WERI-Rb-1 (cell line): ENCODE measurements around the gene ANXA7.

Source experiments
- DNase-seq: peaks from one replicate; pipeline ENCODE4 v3.0.0-alpha.2; 2020
- H3K27ac ChIP-seq: fragments of 250-450 bp; sonication (Bioruptor Pico); 2 replicates; pipeline ENCODE4 v1.5.1; 2020; ENCODE audit warnings: mild to moderate bottlenecking, moderate library complexity
- H3K27me3 ChIP-seq: fragments of 250-450 bp; sonication (Bioruptor Pico); 2 replicates; pipeline ENCODE4 v1.5.1; 2021; ENCODE audit warnings: mild to moderate bottlenecking, low read depth, moderate library complexity; ENCODE audit not compliant: insufficient read depth, severe bottlenecking
- H3K36me3 ChIP-seq: fragments of 250-450 bp; sonication (Bioruptor Pico); 2 replicates; pipeline ENCODE4 v1.5.1; 2020; ENCODE audit warnings: mild to moderate bottlenecking, moderate library complexity
- H3K4me3 ChIP-seq: 2 replicates; pipeline ENCODE4 v1.5.1; 2011; ENCODE audit warnings: low read depth, mild to moderate bottlenecking, control low read depth, low read length
- H3K9me3 ChIP-seq: fragments of 250-450 bp; sonication (Bioruptor Pico); 2 replicates; pipeline ENCODE4 v1.5.1; 2021; ENCODE audit warnings: mild to moderate bottlenecking, moderate library complexity; ENCODE audit not compliant: severe bottlenecking
- CTCF ChIP-seq: IDR thresholded peaks from 2 replicates; pipeline ENCODE4 v1.5.1; 2011; ENCODE audit warnings: low read depth, mild to moderate bottlenecking, control low read depth, inconsistent platforms, low read length

Gene ANXA7

GRCh38 chr10:73407495-73407894 lies 6.4 kb downstream of the ANXA7 start:
- Histone ChIP-seq H3K9me3 (no peaks in the 10 kb centered on the region), H3K27me3 (no peaks in the 10 kb centered on the region), H3K36me3 (peaks cover 13% of the 10 kb centered on the region), H3K27ac (no peak overlapping the region), H3K4me3 (no peak overlapping the region)
- no peak for DNase-seq
- TF ChIP-seq CTCF, result no peak

GRCh38 chr10:73406846-73407245 lies 7.0 kb downstream of the ANXA7 start:
- Histone ChIP-seq H3K4me3 (no peak overlapping the region), H3K27me3 (no peaks in the 10 kb centered on the region), H3K9me3 (no peaks in the 10 kb centered on the region), H3K27ac (no peak overlapping the region), H3K36me3 (peaks cover 13% of the 10 kb centered on the region)
- no peak for TF ChIP-seq CTCF
- no peak for DNase-seq

GRCh38 chr10:73405556-73405955 lies 8.3 kb downstream of the ANXA7 start:
- Histone ChIP-seq H3K27ac (no peak overlapping the region), H3K27me3 (no peaks in the 10 kb centered on the region), H3K9me3 (no peaks in the 10 kb centered on the region), H3K36me3 (peaks cover 13% of the 10 kb centered on the region), H3K4me3 (no peak overlapping the region)
- DNase-seq, result no peak
- TF ChIP-seq CTCF, result no peak

- H3K36me3 ChIP-seq, result peaks cover 15% of the 10 kb centered on the region
- no peak overlapping the region for H3K4me3 ChIP-seq
- no peak overlapping the region for H3K27ac ChIP-seq
- no peaks in the 10 kb centered on the region for H3K9me3 ChIP-seq
- TF ChIP-seq CTCF, result no peak
- no peaks in the 10 kb centered on the region for H3K27me3 ChIP-seq
- no peak for DNase-seq
These were observed 9.2 kb downstream of the ANXA7 start for GRCh38 chr10:73404690-73405089.

- Histone ChIP-seq H3K9me3 (no peaks in the 10 kb centered on the region), H3K4me3 (no peak overlapping the region), H3K36me3 (peaks cover 16% of the 10 kb centered on the region), H3K27ac (no peak overlapping the region), H3K27me3 (no peaks in the 10 kb centered on the region)
- DNase-seq, result no peak
- no peak for TF ChIP-seq CTCF
These were observed 12.2 kb downstream of the ANXA7 start for GRCh38 chr10:73401636-73402035.

DNA sequence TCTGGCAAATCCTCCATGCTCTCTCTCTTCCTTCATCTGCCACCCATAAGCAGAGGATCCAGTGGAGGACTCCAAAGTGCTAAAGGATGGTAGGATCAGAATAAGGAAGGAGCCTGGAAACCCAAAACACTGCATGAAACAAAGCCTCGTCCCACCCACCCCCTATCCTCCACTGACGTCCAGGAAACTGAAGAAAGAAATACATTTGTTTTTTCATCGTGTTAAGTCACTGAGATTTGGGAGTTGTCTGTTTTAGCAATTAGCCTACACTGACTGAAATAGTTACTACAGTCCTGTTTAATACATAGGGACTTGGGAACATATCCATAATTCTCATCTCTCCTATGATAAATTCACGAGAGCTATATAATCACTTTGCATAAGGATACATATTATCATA lies 14.8 kb downstream of the ANXA7 start:
- DNase-seq, result no peak
- Histone ChIP-seq H3K9me3 (no peaks in the 10 kb centered on the region), H3K36me3 (peaks cover 41% of the 10 kb centered on the region), H3K27me3 (no peaks in the 10 kb centered on the region), H3K27ac (no peak overlapping the region), H3K4me3 (no peak overlapping the region)
- no peak for TF ChIP-seq CTCF
